GM19240 (cell line): ENCODE measurements around the gene KRT15.

Source experiments
- DNase-seq: peaks from one replicate; pipeline ENCODE4 v3.0.0; 2011; ENCODE audit warnings: low spot score; ENCODE audit not compliant: insufficient read length

Gene KRT15

DNA sequence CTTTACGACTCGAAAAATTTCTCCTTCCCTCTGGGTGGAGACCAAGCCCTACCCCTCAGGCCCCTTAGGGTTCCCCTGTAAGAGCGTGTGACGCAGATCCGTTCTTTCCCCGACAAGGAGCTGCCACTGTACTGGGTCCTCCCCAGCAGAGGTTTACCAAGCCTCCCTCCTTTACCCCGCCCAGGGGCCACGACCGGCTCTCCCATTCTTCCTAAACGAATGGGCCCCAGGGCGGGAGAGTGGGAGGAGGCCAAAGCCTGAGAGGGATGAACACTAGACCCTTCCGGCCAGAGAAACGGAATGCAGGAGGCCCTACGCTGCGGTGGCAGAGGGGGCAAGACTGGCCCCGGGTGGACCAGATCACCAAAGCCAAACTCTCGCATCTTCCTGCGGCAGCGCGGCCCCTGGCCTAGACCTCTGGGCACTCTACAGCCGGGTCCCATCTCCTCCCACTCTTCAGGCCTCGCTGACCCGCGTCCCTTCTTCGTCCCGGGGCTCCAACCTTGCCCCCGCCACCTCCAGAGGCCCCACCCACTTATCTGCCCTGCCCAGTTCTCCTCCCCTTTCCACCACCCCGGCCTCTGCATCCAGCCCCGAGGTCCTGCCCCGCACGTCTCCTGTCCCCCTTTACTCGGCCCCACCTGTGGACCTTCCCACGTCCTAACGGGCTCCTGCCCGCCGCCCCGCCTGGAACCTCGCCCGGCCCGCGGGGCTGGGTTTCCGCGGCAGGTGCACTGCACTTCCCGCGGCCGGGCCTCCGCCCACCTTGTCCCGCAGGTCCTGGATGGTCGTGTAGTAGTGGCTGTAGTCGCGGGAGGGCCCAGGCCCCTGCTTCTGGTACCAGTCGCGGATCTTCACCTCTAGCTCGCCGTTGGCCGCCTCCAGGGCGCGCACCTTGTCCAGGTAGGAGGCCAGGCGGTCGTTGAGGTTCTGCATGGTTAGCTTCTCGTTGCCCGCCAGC is 8.7 kb upstream of the KRT15 start:
- no peak for DNase-seq

DNA sequence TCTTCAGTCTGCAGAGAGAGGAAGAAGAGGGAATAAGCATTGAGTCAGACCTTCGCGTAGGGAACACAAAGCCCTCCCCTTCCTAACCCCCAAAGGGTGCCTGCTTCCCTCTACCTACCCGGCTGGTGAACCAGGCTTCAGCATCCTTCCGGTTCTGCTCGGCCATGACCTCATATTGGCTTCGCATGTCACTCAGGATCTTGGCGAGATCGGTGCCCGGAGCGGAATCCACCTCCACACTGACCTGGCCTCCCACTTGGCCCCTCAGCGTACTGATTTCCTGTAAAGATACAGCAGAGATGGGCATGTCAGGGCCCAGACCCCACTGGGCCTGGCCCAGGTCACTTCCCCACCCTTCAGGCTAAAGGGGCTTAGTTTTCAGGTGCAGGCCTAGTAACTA is 5.6 kb upstream of the KRT15 start:
- no peak for DNase-seq

DNA sequence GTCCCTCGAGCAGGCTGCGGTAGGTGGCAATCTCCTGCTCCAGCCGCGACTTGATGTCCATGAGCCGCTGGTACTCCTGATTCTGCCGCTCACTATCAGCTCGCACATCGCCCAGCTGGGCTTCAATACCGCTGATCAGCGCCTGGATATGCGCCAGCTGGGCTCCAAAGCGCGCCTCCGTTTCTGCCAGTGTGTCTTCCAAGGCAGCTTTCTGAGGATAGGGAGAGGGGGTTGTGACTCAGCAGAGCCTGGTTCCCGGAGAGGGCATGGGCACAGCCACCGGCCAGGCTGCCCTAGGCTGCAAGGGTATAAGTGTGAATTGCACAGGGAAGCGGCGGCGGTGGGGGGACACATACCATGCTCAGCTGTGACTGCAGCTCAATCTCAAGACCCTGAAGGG is 5.1 kb upstream of the KRT15 start:
- DNase-seq, result no peak

DNA sequence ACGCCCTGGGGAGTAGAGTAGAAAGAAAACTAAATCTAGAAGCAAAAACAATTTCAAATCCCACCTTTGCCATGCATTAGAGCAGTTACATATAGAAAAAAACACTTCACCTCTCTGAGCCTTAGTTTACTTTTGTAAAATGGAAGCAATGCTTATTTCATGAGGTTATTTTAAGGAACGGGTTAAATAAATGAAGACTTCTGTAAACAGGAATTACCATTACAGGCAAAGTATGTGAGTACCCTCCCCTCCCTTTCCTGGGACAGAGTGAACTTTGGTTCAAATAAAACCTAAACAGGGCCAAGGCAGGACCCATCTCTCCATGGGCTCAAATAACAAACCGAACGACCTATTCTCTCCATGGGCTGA is 4.5 kb upstream of the KRT15 start:
- DNase-seq, result no peak

DNA sequence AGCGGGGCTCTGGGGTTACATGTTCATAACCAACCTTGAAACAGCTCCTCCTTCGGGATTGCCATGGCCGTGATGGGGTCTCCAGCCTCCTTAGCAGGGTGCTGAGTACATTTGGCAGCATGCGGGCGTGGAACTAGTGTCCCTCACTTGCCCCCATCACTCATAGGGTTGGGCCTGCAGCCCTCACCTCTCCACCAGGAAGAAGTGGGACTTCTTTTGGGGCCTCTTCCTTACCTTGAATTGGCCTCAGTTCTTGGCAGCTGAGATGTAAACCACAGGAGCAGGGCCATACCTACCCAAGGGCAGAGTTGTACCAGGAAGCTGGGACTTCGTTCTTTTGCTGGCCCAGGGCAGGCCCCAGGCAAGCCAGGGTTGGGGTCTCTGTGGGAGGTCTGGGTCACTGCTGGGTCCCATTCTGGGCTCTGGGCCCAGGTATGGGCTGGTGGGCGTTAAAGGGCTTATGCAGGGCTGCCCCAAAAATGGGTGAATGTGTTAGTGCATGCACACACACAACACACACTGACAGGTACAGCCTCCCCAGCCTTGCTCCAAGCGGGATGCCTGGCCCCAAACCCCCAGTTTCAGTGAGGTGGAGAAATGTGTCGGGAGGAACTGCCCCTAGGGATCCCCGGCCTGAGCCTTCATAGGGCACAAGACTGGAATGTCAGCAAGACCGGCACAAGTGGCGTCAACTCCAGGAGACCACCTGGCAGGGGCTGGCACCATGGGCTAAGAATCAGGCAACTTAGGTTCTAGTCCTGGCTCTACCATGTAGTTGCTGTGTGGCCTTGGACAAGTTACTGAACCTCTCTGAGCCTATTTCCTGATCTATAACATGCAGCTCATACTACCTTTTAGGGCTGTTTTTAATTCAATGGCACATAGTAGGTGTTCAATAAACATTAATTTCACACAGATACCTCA is 3.9 kb upstream of the KRT15 start:
- DNase-seq, result no peak

DNA sequence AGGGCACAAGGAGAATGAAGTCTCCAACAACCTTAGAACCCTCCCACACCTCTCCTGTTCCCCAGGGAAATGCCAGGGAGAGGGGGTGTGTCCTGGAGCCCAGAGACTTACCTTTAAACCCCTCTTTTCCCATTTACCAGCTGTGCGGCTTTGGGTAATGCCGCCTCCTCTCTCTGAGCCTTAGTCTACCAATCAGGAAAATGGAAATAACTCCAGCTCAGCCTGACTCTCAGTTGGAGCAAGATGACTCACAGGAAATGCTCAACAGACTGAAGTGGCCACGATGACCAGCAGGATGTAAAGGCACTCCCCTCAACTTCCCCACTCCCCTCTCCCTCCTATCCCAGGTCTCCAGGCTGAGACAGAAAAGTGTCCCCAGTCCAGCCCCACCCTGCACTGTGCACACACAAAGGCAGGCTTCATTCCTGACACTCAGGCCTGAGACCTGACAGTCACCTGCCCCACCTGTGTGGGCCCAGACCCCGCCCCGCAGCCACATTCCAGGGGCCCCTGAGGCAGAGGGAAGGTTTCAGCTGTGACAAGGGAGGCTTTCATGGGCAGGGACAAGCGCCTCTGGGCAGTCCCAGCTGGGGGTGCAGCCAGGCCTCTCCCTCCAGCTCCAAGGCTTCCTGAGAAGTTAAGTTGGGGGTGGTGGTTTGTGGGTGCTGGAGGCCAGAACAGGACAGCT is 3.0 kb upstream of the KRT15 start:
- no peak for DNase-seq

DNA sequence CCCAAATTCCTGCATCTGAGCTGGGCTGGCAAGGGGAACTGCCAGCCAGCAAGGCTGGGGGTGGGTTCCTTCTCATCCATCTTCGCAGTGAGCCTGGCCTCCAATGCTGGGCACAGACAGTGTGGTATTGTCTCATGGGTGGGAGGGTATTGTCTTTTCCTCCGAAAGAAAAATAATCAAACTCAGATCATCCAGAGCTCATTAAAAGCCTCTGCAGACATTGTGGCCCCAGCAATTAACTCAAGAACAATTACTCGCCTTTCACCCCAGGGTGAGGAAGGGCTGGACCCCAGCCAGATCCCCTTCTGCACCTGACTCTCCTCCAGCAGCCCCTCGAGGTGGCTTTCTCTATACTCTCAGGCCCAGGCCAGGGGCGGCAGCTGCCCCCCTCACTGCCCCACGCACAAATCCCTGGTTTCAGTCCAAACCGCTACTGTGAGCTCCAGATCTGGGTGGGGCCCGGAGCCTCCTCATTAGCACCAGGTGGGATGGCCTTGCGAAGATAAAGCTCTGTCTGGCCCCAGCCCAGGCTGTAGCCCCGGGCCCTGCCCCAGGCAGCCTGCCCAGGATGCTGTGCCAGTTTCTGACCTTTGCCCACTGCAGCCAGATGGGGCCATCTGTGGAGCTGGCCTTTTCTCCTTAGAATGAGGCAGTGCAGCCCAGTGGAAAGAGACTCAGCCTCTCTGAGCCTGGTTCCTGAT is 2.3 kb upstream of the KRT15 start:
- no peak for DNase-seq

DNA sequence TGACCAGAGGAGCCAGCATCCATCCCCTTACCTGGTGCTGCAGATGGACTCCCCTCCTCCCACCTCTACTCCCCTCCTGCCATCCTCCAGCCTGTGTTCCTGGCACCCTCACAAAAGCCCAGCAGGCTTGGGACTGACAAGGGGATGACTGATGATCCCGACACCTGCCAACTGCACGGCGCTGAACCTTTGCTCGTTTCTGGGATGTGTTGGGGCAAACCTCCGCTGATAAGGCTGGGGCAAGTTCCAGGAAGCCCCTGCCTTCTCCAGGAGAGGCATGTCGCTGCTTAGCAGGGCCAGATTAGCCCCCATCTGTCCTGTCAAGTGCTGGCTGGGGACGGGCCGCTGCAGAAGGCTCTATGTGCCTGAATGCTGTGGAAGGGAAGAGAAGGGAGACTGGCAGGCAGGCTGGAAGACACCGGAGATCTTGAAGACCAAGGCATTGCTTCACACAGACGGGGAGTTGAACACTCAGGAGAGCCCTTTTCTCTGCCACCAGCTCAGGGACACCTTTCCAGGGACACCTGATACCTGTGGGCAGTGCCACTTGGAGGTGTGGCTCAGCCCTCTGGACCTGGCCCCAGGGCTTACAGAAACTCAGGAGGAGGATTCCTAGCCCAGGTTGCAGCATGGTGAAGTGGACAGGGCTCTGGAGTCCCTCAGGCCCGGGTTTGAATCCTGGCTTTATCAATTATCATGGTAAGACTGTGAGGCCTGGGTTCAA is 973 bp upstream of the KRT15 start:
- DNase-seq, result no peak

DNA sequence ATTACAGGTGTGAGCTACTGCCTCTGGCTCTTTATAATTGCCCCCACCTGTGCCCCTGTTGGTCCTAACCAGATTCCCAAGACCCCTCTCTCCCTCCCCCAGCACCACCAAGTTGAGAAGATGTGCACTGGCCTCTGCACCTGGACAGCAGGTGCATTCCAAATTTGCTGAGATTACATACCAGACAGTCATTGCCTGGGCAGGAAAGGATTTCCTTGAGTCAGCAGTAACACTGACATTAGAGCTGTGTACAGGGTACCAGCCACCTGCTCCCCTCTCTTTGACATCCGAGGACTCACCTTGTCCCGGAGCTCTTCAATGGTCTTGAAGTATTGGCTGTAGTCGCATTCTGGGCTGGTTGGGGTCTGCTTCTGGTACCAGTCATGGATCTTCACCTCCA is 659 bp downstream of the KRT15 start:
- no peak for DNase-seq

DNA sequence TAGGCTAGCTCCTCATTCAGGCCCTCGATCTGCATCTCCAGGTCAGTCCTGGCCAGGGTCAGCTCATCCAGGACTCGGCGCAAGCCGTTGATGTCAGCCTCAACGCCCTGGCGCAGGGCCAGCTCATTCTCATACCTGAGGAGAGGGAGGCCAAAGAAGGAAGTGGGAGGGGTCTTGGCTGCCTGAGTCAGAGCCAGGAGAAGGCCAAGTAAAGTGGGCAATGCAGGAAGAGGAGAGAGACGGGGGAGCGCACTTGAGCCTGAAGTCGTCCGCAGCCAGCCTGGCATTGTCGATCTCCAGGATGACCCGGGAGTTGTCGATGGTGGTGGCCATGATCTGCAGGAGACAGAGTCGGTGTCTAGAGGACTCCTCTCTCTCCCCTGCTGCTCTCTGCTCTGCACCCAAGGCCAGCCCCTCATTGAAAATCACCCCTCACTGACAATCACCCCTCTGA is 1.8 kb downstream of the KRT15 start:
- DNase-seq, result no peak

DNA sequence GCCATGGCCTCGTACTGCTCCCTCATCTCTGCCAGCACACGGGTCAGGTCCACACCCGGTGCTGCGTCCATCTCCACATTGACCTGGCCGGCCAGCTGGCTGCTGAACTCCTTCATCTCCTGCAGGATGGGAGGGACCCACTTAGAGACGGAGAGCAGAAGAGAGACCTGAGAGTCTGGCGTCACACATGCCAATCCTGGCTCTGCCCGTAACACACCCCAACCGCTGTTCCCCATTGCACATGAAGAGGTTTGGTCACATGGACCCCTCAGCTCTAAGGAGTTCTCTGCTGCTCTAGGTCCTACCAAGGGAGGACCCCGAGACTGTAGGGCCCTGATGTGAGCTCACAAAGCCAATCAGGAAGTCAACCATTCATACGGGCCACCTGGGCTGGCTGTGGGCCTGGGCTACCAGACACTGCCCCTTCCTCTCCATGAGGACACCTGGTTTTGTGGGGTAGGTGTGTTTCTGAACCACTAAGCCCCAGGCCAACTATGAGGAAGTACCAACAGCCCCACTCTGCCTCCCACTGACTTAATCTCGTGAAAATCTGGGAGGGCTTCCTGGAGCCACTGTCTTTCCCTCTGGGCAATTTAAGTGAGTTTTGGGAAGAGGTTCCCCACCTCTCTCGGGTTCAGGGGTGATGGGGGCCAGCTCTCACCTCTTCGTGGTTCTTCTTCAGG is 2.4 kb downstream of the KRT15 start:
- DNase-seq, result no peak

DNA sequence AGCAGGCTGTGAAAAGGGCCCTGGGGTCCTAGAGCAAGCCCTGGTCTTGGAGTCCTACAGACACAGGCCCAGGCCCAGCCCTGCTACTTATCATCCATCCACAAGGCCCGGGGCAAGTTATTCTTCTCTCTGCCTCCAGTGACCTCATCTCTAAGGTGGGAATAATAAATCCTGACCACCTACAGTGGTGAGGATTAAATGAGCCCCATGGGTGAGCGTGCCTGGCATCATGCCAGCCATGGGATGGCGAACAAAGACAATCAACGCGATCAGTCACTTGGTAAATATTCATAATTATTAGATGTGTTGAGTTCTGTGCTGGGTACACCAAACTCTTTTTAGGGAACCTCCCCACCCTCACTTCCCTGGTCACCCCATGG is 5.5 kb downstream of the KRT15 start:
- DNase-seq, result no peak

DNA sequence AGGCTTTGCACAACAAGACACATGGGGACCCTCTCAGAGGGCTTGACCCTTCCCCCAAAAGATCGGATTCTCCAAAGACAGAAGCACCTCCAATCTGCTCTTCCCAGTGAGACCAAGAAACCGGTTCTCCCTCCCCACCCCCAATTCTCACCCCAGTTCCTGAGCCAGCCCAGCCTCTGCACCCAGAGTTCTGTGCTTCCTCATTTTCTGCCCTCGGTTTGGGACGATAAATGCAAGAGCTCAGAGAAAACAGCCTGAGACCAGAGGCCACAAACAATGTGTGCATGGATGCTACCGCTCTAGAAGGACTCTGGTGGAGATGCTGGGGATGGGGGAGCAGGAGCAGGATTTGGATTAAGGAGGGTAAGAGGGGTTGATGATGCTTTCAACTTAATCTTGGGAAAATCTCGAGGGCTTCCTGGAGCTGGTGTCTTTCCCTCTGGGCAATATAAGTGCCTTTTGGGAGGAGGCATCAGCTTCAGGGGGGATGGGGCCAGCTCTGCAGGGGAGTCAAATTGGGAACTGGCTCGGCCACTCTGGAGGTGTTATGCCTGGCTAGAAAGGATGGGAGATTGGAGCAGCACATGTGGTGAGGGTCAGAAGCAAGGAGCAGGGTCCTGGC is 6.0 kb downstream of the KRT15 start:
- DNase-seq, result no peak

DNA sequence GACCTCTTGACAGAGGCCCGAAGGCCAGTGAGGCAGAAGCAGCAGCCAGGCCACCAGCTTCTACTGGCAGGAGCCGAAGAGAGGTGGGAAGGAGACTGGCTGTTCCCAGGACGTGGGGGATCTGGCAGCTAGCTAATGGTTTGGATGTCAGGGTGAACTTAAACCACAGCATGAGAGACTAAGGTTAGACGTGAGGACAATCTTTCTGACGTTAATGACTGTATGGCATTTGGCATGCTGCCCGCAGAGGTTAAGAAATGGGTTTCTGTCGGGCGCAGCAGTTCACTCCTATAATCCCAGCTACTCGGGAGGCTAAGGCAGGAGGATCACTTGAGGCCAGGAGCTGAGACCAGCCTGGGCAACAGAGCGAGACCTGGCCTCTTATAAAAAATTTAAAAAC is 7.0 kb downstream of the KRT15 start:
- no peak for DNase-seq

DNA sequence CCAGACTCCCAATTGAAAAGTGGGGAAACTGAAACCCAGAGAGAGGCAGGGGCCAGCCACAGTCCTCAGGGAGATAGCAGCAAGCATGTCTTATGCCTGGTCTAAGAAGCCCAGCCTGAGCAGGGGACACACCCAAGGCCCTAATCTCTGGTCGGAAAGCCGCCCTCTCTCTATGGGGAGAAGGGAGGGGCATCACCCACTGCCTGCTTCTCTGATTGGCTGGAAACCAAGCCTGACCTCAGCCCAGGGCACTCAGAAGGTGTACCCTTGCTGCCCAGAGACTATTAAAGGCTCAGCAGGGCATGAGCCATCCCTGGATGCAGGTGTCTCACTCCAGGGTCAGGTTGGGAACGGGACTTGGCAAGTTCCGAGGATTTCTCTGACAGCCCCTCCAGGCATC is 7.6 kb downstream of the KRT15 start:
- no peak for DNase-seq

DNA sequence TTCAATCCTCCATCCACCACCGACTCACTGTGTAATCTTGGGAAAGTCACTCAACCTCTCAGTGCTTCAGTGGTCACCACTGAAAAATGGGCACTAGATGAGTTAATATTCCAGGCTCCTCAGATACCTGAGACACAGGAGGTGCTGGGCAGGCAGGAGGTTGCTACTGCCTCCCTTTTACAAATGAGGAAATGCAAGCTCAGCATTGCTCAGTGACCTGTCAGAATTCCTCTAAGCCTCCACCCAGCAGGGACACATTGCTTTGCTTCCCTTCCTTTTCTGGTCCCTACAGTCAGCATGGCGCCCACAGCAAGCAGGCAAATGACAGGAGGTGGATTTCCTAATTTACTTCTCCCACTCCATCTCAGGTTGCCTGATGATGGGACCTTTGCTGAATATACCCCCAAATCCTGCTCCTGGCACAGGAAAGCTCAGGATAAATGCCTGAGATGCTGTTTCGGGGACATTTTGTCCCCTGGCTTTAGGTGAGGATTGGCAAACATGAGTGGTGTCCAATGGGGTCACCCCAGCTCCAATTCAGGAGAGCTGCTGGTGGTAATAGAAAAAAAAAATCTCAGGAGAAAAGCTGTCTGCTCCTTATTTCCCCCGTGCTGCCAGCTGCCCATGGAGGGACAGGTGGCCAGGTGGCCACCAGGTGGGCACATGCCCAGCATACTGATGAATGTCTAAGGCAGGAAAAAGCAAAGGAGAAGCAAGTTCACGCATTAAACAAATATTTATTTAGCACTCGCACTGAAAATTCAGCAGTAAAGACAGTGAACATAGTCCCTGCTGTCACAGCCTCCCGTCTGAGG is 8.2 kb downstream of the KRT15 start:
- no peak for DNase-seq

DNA sequence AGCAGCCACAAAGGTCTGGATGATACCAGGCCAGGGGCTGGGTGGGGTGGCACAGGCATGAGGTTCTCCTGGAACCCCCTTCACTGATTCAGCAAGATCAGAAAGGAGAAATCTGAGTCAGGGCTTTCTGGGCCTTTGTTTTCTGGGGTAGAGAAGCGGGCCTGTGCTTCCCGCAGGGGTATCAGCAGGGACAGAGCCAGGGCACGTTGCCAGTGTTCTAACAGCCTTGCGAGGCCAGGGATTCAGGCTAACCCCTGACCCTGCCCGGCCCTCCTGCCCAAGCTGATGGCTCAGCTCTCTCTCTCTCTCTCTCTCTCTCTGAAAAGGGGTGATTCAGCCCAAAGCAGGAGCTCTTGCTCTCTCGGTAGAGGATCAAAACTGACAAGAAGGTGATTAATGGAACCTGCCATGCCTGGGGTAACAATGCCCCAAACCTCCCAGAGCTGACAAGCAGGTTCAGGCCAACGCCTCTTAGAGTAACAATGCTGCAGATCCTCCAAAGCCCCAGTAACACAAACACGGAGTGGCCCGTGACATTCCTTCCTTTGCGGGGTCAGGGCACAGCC is 11.3 kb downstream of the KRT15 start:
- no peak for DNase-seq
